K562 (cell line): ENCODE results near the gene PID1. TPM values are rescaled to one million over a fixed set of nuclear protein-coding genes. Genes with fewer than 3 reads are reported as not detected.

Source experiments
- EP300 ChIP-seq: IDR thresholded peaks from 2 replicates; pipeline ENCODE4 v1.6.1; 2012; ENCODE audit warnings: low read length, improper control_type of control experiment
- ETV1 ChIP-seq: fragments of 450-650 bp; conservative IDR thresholded peaks from 2 replicates; pipeline ENCODE4 v1.6.1; 2016; ENCODE audit warnings: missing genetic modification characterization, control low read depth, low read depth, missing compliant biosample characterization
- TEAD2 ChIP-seq: fragments of 450-650 bp; IDR thresholded peaks from 2 replicates; pipeline ENCODE4 v1.6.1; 2016; ENCODE audit warnings: missing genetic modification characterization, control low read depth, missing compliant biosample characterization
- TFAP4 ChIP-seq: sonication (generic); formaldehyde crosslinking; IDR thresholded peaks from 2 replicates; pipeline ENCODE4 v1.8.0; 2022; ENCODE audit warnings: missing genetic modification reagents, mild to moderate bottlenecking, moderate library complexity, borderline replicate concordance
- ZMIZ1 ChIP-seq, 2 experiments: fragments of 150-350 bp in 1 of 2; IDR thresholded peaks; 2 replicates each; pipeline ENCODE4 v1.6.1; 2012 to 2016; ENCODE audit warnings: low read depth in 2 of 2, low read length in 2 of 2, mild to moderate bottlenecking in 1 of 2, moderate library complexity in 1 of 2
- polyA plus RNA-seq, 8 experiments: library from polyadenylated mRNA; depleted of rRNA in 4 of 8; stranded (reverse) in 5 of 8; unstranded in 3 of 8; fragments of >200 nt; fragmentation: Nextera tagmentation in 2 of 8; fragmentation: Illumina TruSeq in 1 of 8; extraction: Ambion mirVana in 2 of 8; extraction: Trizol in 1 of 8; gene quantifications; 2 replicates each; pipeline versions ENCODE4 v1.2.1 to v1.2.3, GENCODE V29; 2011 to 2014; ENCODE audit warnings: inconsistent platforms in 1 of 8, missing spikeins in 1 of 8
- small RNA-seq: library from RNA; depleted of rRNA; stranded (forward); fragments of <200 nt; gene quantifications from one replicate; pipeline ENCODE3, GENCODE V24; 2014
- total RNA-seq, 7 experiments: library from RNA; depleted of rRNA in 6 of 7; stranded (reverse); fragments of >200 nt in 6 of 7; fragmentation: Illumina TruSeq in 2 of 7; extraction: Trizol in 2 of 7; gene quantifications; 2 replicates each; pipeline versions ENCODE4 v1.2.1 to v1.2.3, GENCODE V29; 2011 to 2021; ENCODE audit warnings: low replicate concordance in 1 of 7

PID1 gene
- total and polyA plus RNA-seq, 9 of the 15 experiments (the other 6 are each of a cell fraction or from before 2014, with no cell fraction given), result not detected

- no peak for TF ChIP-seq ZMIZ1 (IDR thresholded peaks at IDR 0.05; ENCODE audit: low read depth in 2 of 2, low read length in 2 of 2)
- no peak for TF ChIP-seq ETV1 (tag)
- TF ChIP-seq TFAP4, result no peak
- TF ChIP-seq EP300, result no peak
- TF ChIP-seq TEAD2 (tag), result no peak
These were observed 296.9 kb downstream of the PID1 start (continued) for GRCh38 chr2:228974169-228974568.

Small RNAs within 50 kb of the gene (small RNA-seq; reads per million reads assigned to genes)
- not detected for gene RN7SKP283
